Epithelial cell of esophagus (primary cell): ENCODE data around the gene C11orf86.

Experiments
- DNase-seq: peaks from one replicate; pipeline ENCODE4 v3.0.0; 2010; ENCODE audit warnings: low read depth
- H3K4me3 ChIP-seq: 2 replicates; pipeline ENCODE4 v1.5.1; 2011; ENCODE audit warnings: mild to moderate bottlenecking, low read length, control low read depth
- CTCF ChIP-seq: IDR thresholded peaks from 2 replicates; pipeline ENCODE4 v1.5.1; 2011; ENCODE audit warnings: low read depth, mild to moderate bottlenecking, low read length, control low read depth, inconsistent platforms; ENCODE audit not compliant: insufficient read depth; ENCODE audit errors: missing control alignments

Gene C11orf86

GRCh38 chr11:67016550-67016949, 41.4 kb downstream of the C11orf86 start:
- no peak for TF ChIP-seq CTCF
- DNase-seq = no peak

GRCh38 chr11:67020949-67021348, 45.8 kb downstream of the C11orf86 start:
- TF ChIP-seq CTCF = no peak
- no peak for DNase-seq
- H3K4me3 ChIP-seq = no peak overlapping the region

More at GRCh38 chr11:67016550-67016949, 41.4 kb downstream of the C11orf86 start:
- H3K4me3 ChIP-seq = no peak overlapping the region

GRCh38 chr11:67022341-67022933, 47.3 kb downstream of the C11orf86 start:
- no peak for TF ChIP-seq CTCF
- peak overlapping the region; percentile 44 for H3K4me3 ChIP-seq
- peak; percentile 88 for DNase-seq

DNA sequence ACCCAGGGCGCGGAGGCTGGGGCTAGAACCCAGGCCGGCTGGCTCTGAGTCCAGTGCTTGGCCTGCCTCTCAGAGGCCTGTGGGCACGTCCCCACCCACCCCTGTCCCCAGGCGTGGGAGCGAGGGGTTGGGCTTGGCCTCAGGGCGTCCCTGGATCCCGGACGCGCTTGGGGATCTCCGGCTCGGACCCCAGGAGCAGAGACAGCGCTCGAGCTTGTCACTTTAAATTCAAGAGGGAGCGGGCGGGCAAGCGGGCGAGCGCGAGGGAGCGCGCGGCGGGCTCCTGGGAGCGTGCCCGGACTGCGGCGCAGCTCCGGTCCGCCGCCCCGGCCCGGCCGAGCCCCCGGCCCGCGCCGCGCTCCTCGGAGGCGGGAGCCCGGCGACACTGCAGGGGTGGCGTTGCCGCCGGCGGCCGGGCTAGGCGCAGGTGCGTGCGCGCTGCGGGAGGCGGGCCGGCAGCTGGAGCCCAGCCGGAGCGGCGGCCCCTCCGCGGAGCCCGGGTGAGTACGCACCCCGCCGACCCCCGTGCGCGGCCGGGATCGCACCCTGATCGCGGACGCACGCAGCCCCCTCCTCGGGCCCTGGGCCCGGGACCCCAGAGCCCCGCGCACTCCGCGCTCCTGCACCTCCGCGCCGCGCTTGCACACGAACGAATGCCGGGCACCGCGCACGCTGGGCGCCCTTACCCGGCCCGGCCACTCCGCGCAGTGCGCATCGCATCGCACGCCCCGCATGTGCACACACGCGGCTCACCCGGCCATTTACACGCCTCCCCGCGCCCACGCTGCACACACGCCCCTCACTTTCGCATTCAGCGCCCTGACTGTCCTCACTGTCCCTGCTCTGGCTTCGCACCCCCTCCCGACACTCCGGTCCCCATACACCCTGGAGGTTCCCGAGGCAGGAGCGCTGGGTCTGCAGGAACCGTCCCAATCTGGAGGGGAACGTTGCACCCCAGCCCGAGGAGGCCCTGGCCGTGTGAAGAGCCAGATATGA, 48.2 kb downstream of the C11orf86 start, which contains the start of gene SYT12:
Gene SYT12 (plus strand): TSS at position 174 of the 996 bp plus-strand sequence. CDS start 7,011 bp downstream, outside the sequence.
- DNase-seq = peak; percentile 46
- TF ChIP-seq CTCF = no peak
- peak within 1 kb of the TSS; percentile 44 for H3K4me3 ChIP-seq

GRCh38 chr11:67023957-67024353, 48.9 kb downstream of the C11orf86 start:
- DNase-seq = no peak
- H3K4me3 ChIP-seq = peak overlapping the region; percentile 35
- TF ChIP-seq CTCF = no peak

DNA sequence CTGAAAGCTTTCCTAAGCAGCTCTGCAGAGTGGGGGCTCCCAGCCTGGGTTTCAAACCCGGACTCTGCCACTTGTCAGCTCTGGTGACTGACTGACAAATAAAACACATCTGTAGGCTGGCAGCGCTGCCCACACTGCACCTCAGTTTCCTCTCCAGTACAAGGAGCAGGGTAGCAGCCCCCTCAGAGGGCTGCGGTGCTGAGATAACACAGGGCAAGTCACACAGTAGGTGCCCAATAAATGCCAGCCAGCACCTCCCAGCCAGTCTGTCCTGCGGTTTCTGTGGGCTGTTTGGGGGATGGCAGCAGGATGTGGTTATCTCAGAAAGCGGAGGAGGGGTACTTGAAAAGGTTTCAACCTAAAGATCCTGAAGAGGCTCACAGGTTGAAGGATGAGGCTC, 49.3 kb downstream of the C11orf86 start:
- H3K4me3 ChIP-seq = no peak overlapping the region
- no peak for DNase-seq
- no peak for TF ChIP-seq CTCF
